ENCODE data around the gene CHST9. TPM values are rescaled to one million over a fixed set of nuclear protein-coding genes. Genes with fewer than 3 reads are reported as not detected.
"Not testable (repeated sequence)": the region's sequence is repeated elsewhere in the genome, so short reads cannot be mapped to it uniquely, and the experiment has no call there.

The CHST9 gene, protein sequence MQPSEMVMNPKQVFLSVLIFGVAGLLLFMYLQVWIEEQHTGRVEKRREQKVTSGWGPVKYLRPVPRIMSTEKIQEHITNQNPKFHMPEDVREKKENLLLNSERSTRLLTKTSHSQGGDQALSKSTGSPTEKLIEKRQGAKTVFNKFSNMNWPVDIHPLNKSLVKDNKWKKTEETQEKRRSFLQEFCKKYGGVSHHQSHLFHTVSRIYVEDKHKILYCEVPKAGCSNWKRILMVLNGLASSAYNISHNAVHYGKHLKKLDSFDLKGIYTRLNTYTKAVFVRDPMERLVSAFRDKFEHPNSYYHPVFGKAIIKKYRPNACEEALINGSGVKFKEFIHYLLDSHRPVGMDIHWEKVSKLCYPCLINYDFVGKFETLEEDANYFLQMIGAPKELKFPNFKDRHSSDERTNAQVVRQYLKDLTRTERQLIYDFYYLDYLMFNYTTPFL
- under 1 TPM; 0.05 to 0.82 (median 0.06) TPM for total RNA-seq
- long read RNA-seq, donor 1, full-length matches to known transcripts = 1 of 2 reads
- long read RNA-seq, donor 1, partial matches to known transcripts = 0 of 2 reads
- long read RNA-seq, donor 1, other reads (novel, unspliced or antisense) = 1 of 2 reads
- long read RNA-seq, donor 2 = 0 reads

GRCh38 chr18:27185025-27185763, at the start of gene CHST9:
TSS of gene CHST9 (minus strand) at chr18:27185308. CDS start at chr18:27142809, 42,499 bp downstream.
- DNase-seq = no peak
- TF ChIP-seq, protein P1, sequence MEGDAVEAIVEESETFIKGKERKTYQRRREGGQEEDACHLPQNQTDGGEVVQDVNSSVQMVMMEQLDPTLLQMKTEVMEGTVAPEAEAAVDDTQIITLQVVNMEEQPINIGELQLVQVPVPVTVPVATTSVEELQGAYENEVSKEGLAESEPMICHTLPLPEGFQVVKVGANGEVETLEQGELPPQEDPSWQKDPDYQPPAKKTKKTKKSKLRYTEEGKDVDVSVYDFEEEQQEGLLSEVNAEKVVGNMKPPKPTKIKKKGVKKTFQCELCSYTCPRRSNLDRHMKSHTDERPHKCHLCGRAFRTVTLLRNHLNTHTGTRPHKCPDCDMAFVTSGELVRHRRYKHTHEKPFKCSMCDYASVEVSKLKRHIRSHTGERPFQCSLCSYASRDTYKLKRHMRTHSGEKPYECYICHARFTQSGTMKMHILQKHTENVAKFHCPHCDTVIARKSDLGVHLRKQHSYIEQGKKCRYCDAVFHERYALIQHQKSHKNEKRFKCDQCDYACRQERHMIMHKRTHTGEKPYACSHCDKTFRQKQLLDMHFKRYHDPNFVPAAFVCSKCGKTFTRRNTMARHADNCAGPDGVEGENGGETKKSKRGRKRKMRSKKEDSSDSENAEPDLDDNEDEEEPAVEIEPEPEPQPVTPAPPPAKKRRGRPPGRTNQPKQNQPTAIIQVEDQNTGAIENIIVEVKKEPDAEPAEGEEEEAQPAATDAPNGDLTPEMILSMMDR (IDR thresholded peaks at IDR 0.05) = no peak
- no peak for ATAC-seq
- no peaks in the 10 kb centered on the region for H3K4me1 ChIP-seq (ENCODE audit: low read depth)
- H3K9me3 ChIP-seq = no peaks in the 10 kb centered on the region
- intact Hi-C loops (cut with DNase I, micrococcal nuclease) = no loop called here
- no peaks in the 10 kb centered on the region for H3K36me3 ChIP-seq (ENCODE audit: low read depth)
- no peak within 1 kb of the TSS for H3K4me3 ChIP-seq

DNA sequence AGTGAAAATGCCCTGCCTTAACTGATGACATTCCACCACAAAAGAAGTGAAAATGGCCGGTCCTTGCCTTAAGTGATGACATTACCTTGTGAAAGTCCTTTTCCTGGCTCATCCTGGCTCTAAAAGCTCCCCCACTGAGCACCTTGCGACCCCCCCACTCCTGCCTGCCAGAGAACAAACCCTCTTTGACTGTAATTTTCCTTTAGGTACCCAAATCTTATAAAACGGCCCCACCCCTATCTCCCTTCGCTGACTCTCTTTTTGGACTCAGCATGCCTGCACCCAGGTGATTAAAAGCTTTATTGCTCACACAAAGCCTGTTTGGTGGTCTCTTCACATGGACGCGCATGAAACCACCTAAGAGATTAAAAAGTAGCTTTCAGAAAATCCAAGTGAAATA, 47.2 kb upstream of the CHST9 start:
- H3K4me3 ChIP-seq; ATAC-seq; H3K9me3 ChIP-seq; intact Hi-C loops (cut with DNase I, micrococcal nuclease); H3K4me1 ChIP-seq (ENCODE audit: low read depth); H3K36me3 ChIP-seq (ENCODE audit: low read depth); DNase-seq: not testable (repeated sequence)

DNA sequence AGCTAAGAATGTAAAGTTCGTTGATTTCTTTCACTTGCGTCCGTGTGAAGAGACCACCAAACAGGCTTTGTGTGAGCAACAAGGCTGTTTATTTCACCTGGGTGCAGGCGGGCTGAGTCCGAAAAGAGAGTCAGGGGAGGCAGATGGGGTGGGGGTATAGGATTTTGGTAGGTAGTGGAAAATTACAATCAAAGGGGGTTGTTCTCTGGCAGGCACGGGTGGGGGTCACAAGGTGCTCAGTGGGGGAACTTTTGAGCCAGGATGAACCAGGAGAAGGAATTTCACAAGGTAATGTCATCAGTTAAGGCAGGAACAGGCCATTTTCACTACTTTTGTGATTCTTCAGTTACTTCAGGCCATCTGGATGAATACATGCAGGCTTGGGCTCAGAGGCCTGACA, 46.6 kb upstream of the CHST9 start:
- DNase-seq; H3K36me3 ChIP-seq (ENCODE audit: low read depth); ATAC-seq; H3K9me3 ChIP-seq; intact Hi-C loops (cut with DNase I, micrococcal nuclease); H3K4me1 ChIP-seq (ENCODE audit: low read depth); H3K4me3 ChIP-seq: not testable (repeated sequence)

DNA sequence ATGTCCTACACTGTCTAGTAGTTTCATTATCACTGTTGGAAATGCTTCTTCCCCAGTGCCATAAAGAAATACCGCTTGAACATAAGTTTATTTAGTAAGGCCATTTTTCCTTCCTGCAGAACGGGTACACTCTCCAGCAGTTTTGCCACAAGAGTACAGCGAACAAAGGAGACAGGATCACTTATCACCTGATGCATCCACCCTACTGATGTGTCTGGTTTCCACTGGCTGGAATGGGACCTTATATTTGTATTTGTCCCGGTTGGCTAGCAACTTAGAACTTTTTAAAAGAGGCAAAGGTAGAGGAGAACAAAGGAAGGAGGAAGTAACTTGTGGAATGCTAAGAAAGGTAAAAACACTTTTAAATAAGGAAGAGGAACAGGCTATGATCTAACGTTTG, 46.1 kb upstream of the CHST9 start:
- H3K4me1 ChIP-seq (ENCODE audit: low read depth); intact Hi-C loops (cut with DNase I, micrococcal nuclease); DNase-seq; H3K36me3 ChIP-seq (ENCODE audit: low read depth); H3K4me3 ChIP-seq; H3K9me3 ChIP-seq: not testable (repeated sequence)
- peak; percentile 55 for ATAC-seq

DNA sequence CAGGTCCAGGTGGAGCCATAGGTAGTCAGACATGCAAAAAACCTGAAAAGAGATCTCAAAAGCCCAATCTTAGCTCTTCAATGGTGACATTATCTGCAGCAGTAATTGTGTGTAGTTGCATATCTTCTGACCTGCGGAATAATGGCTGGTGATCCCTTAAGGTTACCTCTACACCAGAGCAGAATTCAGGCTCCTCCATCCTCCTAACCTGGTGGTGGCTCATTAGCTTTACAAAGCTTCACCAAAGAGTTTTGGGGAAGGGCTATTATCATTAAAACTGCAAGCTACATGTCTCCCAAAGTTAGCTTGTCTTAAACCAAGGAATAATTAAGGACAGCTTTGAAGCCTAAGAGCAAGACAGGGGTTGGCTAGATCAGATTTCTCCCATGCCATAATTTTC, 42.6 kb upstream of the CHST9 start:
- ATAC-seq (no peak), DNase-seq (no peak)
- intact Hi-C loops (cut with DNase I, micrococcal nuclease) = no loop called here
- Histone ChIP-seq H3K4me3 (no peak overlapping the region), H3K4me1 (ENCODE audit: low read depth) (peaks cover 2% of the 10 kb centered on the region), H3K9me3 (no peaks in the 10 kb centered on the region), H3K36me3 (ENCODE audit: low read depth) (no peaks in the 10 kb centered on the region)
- TF ChIP-seq, protein P1 (IDR thresholded peaks at IDR 0.05) = no peak

DNA sequence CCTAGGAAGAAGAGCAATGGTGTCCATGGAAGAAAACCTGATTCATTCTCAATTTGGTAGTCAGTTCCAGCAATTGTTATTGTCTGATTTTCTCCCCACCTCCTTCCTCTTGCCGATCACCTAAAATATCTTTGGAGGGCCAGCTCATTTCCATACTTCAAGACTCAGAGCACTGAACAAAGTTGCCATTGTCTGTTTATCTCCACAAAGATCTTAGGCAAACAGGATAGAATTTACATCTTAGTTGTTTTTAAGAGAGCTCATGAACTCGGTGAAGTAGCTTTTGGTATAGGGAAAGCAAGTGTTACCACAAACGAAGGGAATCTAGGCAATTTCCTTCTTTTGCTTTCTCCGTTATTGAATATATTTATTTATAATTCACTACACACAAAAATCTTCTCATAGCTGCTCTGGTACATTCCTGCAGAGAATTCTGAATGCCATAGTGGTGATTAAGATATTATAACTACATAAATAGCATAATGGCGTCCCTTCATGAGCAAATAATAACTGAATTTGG, 41.5 kb upstream of the CHST9 start:
- Histone ChIP-seq H3K4me1 (ENCODE audit: low read depth) (no peaks in the 10 kb centered on the region), H3K36me3 (ENCODE audit: low read depth) (no peaks in the 10 kb centered on the region), H3K4me3 (no peak overlapping the region), H3K9me3 (no peaks in the 10 kb centered on the region)
- intact Hi-C loops (cut with DNase I, micrococcal nuclease) = no loop called here
- no peak for ATAC-seq
- TF ChIP-seq, protein P1 (IDR thresholded peaks at IDR 0.05) = no peak
- DNase-seq = no peak

Data from mucosa of descending colon (tissue), 3 donors.